Stimulated activated CD4-positive, alpha-beta T cell treated with anti-CD3 and anti-CD28 coated beads, Interleukin-15, amount 100 ng/mL, for 1 hour (primary cell): ENCODE results near the gene SUSD6.
"Not testable (repeated sequence)": the region's sequence is repeated elsewhere in the genome, so short reads cannot be mapped to it uniquely, and the experiment has no call there.

Experiments used
- DNase-seq, 2 donors: peaks; one replicate each; pipeline ENCODE4 v3.0.0-alpha.2; 2020; ENCODE audit warnings: low read depth in 1 of 2, low spot score in 1 of 2

SUSD6 gene

DNA sequence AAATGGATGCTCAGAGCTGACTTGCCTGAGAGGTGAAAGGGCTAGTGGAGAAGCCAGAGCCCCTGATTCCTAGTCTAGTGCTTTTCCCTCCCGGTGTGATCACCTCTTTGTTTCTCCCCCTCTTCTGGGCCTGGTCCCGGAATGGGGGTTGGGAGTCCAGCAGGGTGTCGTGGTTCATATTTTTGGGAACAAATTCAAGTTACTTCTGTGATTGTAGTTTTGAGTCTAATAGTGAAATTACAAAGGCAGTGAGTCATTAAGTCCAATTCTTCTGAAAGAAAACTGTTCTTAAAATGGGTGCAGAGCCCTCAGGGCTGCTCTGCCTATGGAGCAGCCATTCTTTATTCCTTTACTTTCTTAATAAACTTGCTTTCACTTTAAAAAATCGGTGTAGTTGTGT lies 7.6 kb downstream of the SUSD6 start:
- no peak for DNase-seq

DNA sequence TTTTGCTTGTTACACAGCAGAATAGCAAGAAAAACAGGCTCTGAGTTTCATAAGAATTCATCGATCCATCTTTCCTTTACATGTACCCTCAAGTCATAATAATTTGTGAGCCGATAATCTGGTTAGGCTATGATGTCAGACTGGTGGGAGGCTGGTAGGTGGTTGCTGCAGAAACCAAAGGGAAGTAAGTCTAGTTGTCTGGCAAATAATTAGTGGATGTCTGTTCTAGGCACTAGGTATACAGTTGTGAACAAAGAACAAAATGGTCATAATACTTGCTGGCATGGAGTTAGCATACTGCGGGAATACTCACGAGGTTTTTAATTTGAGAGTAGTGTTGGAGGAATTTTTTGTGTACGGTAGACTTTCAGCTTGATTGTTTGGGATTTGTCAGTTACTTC lies 8.8 kb downstream of the SUSD6 start:
- DNase-seq = no peak

DNA sequence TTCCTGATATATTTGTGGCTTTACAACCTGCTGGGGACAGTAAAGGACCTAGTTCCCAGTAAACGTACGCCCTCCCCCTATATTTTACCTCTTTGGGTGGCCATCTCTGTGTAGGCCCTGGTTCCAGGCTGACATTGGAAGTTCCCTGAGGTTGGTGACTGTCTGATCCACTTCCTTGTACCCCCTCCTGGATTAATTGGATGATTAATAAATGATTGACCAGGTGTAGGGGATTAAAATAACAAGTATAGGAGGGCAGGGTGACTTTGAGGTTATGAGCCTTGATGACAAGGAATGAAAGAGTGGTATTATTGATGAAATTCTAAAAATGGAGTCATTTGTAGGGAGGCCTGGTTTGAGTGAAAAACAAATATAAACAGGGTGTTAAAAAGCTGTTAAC lies 9.6 kb downstream of the SUSD6 start:
- no peak for DNase-seq

DNA sequence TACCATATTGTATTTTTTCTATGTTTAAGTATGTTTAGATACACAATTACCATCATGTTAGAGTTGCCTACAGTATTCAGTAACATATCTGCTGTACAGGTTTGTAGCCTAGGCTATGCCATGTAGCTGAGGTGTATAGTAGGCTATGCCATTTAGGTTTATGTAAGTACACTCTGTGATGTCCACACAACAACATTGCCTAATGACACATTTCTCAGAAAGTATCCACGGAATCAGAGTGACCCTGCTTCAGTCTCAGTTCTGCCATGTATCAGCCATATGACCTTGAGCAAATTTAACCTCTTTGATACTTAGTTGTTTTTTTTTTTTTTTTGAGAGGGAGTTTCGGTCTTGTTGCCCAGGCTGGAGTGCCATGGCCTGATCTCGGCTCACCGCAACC lies 12.7 kb downstream of the SUSD6 start:
- no peak for DNase-seq

DNA sequence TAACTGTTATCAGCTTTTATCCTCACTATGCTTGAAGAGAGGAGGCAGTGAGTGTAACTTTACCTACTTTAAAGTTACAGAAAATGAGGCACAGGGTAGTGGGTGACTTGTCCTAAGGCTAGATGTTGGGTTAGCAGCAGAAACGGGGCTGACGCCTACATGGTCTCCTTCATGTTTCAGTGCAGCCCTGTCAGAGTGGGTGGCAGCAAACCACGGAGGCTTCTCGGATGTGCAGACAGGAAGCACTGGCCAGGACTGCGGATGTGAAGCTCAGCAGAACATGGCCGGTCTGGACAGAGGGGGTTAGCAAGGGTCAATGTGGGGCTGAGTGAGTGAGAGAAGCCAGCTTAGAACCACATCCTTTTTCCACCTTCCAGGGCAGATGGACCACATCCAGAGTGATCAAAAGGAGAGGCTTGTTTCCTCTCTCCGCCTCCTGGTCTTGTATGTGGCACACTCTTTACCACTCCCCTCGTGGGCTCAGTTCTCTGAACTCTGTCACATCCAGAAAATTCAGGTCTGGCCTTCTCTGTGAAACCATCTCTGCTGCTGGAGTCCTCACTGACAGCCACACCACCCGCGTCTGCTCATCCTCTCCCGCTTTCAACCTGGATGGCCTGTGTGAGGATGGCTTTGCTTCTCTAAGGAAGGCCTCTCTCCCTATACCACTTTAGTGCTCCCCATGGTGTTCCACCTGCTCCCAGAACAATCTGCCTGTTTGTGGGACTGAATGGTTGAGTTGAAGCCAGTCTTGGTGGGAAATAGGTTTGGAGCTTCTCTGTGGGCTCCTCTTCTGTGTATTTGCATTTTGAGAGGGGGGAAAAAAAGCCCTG lies 14.1 kb downstream of the SUSD6 start:
- peak in 1 of 2 donors; percentile 42 for DNase-seq

DNA sequence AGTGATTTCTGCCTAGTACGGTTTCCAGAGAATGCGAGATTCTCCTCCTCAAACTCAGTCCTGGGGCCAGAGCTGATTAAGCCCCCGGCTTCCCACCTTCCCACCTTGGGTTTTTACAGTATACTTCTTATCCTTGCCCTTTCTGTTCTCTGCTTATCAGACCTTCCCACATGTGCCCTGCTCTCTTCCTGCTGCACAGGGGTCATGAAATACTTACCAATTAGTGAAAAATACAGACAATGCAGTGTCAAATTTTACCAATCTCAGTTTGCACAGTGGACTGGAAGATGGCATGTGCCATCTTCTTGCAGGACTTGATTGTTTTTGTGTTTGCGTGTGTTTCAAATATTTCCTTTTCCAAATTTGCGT lies 14.7 kb downstream of the SUSD6 start:
- DNase-seq = no peak

DNA sequence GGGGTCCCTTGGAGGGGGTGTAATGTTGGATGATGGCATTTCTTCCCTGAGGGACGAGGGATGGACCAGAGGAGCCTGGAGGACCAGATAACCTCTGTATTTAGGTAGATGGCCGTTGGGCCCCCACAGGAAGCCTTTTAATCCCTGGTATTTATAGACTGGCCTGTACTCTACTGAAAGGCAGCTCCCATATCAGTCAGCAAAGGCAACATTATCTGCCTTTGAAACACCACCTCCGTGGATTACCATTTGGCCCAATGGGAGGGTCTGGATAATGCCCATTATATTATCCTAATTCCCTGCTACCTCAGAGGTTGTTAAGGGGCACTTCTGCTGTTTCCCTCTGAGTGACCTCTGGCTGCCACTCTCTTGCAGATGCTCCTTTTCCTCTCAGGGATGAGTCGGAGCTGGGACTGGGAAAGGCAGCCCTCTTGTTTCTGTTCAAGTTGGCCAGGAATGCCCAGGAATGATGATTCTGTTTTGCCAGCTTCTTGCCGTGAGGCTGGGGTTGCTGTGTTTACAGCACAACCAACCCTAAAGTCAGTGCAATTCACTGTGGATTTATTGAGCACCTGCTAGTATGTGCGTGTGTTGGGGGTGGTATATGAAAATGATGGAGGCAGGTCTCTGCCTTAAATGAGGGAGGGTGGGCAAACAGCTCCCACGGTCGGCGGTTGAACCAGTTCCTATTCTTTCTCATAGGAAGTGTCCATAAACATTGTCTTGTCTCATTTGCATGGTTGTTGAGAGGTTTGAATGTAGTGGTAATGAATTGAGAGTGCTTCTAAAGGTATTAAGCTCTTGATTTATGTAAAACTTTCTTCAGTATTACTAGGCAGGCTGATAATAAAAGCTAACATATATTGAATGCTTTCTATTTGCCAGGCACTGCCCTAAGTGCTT lies 18.1 kb downstream of the SUSD6 start:
- DNase-seq = no peak

DNA sequence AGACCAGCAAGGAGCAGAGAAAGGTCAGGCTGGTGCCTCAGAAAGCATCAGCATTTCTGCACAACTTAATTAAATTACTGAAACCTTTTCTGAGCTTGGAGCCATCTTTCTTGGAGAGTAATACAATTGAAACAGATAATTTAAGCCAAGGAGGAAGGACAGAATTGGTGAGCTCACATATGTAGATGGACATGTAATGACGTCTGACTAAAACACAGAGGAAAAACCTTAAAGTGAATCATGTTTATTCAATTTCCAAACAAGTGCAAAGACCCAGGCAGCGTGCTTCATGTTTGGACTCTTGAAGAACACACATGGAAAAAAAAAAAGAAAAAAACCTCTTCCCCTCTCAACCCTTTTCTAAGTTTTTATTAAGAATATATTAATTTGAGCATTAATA lies 19.0 kb downstream of the SUSD6 start:
- no peak for DNase-seq

DNA sequence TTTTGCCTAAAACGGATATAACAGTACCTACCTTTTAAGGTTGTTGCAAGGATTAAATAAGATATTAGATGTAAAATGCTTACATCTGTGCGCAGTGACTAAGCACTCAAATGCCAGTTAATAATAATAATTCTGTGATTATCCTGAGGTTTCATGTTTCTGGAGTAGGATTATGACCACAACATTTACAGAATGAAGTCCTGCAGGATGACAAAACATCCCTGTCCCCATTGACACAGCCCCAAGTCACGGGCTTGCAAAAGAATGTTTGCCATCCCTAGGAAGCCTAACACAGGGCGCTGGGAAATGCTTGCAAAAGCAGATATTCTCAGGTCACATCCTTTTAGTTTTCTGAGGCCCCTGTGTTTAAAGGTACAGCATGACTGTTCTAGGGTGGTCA lies 20.1 kb downstream of the SUSD6 start:
- DNase-seq = no peak

DNA sequence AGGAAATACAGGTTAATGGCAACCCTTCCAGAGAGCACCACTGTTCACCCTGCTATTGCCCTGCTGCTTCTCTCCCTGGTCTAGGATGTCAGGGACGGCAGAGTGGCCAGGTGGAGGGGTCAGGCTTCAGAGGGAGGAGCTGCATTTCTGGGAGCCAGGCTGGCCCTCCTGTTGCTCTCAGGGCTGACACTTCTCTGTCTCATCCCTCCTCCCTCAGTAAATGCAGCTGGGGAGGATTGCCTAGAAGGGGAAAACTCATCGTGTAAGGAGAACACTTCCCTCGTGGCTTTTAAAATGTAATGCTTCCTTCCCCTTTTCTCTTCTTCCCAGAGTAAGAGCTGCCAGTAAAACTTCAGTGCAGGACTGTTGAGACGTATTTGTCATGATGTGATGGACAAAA lies 20.8 kb downstream of the SUSD6 start:
- DNase-seq = no peak

DNA sequence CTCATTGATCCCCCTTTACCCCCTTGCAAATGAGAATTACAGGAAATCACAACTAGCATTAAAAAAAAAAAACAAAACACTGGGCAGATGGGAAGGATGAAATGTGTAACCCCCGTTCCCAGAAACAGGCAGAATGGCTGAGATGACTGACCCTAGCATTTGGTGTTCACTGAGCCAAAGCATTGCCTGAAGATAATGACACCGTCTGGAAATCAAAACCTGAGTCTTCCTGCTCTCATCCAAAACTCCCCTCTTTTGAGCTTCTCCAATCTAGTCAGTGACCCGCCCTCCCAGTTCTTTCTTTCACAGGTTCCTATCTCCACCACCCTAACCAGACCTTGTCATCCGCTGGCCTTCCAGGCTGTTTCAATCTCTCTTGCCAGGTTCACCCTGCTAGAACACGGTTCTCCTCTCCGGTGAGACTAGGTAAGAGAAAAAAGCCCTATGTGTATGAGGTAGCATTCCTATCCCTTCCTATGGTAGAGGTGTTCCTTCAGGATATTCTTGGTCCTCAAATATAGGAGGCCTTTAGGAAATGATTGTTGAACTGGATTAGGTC lies 21.3 kb downstream of the SUSD6 start:
- DNase-seq = no peak

DNA sequence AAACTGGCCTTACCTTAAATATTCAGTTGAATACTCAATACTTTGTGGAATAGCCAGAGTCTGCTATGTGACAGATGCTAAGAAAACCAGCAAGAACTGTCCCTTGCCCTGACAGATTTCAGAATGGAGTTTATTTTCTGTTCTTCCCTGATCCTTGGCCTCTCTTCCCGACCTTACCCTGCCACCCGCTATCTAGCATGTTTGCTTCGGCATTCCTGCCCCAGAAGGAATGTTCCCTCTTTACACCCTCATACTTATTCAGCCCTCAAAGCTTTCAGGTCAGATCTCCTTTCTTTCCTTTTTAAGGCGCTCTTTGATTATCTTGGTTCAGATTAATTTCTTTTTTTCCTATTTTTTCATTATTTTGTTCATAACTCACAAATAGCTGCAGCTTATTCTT lies 21.8 kb downstream of the SUSD6 start:
- no peak for DNase-seq

DNA sequence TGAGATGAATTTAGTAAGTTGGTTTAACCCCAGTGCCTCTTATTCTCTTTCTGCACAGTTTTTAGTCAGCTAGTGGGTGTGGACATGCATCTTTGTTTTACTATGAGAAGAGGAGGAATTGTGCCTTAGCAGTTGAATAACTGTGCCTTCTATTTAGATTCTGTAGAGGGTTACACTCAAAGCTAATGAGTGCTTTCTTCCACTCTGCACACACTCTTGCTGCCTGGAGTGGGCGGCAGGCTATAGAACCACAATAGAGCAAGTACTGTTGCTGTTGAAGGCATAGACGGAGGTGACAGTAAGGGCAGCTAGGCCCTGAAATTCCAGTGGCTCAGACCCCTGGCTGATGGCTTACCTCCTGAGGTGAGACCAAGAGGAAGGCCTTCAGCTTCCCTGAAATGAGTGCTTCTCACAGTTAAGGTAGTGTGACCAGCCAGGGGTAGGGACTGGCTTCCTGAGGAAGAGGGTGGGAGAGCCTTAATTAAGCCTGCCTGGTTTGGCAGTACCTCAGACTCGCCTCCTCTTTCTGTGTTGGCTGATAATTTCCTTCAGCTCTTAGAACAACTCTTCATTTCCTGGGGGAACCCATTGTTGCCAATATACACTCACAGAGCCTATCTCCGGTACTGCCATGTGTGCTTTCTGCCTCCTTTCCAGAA lies 24.7 kb downstream of the SUSD6 start:
- no peak for DNase-seq

DNA sequence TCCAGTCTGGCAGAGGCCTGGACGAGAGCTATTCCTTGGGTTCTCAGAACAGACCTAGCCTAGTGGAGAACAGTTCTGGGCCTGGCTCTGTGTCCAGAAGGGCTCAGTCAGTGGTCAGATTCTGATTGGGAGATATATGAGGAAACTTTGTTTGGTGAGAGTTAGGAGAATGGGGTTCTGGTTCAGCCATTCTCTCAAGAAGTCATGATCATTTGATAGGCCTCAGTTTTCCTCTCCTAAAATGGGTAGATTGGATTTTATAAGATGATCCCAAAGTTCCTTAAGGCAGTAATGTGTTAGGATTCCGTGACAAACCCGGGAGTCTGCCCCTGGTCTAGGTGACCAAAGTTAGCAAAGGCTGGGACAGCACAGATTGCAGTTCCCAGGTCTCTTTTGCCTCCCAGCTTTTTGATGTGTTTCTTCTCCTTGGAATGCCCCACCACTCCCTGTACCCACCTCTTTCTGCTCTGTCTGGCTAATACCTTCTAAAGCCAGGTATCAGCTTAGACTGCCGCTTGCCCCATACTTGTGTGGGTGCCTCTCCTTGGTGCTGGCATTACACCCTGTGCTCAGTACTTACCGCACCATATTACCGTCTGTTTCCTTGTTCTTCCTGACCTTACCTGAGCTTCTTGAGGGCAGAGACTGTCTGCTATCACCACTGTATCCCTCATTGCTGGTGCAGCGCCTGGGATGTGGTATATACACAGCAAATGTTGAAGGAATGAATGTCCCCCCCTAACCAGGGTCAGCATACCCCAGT lies 25.5 kb downstream of the SUSD6 start:
- no peak for DNase-seq

DNA sequence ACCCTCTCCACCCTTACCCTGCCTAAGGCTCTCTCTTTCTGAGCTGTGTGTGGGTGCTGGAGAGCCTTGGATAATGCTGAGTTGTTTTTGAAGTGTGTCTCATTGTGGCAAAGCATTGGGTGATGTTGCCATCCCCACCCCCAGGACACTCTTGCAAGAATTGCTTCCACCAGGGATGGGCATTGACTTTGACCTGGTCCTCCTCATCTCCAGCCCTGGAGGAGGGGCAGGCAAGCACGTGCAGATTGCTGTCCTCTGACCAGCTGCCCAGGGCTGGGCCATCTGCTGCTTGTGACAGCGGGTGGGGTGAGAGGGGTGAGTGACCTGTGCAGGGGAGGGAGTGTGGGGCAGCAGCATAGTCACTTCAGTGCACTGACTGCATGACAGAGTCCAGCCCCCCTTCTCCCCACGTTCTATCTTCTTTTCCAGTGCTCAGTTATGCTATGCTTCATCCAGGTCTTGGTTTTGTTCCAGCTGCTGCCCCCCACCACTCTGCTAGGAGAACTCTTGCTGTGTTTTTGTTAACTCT lies 26.2 kb downstream of the SUSD6 start:
- no peak for DNase-seq

DNA sequence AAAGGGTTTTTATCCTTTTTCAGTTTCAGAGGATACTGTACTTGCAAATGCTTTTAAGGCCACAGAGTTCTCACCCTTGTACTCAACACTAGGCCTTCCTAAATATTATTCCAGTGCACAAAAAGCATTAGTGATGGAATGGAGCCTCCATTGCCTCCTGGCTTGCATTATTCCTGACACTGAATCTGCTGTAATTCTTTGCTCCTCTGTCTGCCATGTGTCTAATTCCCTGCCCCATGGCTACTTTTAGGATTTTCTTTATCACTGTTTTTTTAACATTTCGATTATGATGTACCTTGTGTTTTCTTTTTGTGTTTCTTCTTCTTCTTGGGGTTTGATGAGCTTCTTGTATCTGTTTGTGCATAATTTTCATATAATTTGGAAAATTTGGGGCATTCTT lies 29.5 kb downstream of the SUSD6 start:
- DNase-seq = no peak

DNA sequence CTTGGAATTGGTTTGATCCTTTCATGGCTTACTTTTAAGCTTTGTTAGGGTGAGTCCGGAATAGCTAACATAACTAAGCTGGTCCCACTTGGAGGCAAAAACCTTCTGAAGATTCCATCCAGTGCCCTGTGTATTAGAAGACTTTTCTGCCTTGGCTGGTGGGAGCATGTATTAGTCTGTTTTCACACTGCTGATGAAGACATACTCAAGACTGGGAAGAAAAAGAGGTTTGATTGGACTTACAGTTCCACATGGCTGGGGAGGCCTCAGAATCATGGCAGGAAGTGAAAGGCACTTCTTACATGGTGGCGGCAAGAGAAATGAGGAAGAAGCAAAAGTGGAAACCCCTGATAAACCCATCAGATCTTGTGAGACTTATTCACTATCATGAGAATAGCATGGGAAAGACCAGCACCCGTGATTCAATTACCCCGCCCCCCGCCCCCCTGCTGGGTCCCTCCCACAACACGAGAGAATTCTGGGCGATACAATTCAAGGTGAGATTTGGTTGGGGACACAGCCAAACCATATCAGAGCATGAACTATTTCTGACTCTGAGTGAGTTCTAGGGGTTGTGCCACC lies 30.9 kb downstream of the SUSD6 start:
- DNase-seq = not testable (repeated sequence)

DNA sequence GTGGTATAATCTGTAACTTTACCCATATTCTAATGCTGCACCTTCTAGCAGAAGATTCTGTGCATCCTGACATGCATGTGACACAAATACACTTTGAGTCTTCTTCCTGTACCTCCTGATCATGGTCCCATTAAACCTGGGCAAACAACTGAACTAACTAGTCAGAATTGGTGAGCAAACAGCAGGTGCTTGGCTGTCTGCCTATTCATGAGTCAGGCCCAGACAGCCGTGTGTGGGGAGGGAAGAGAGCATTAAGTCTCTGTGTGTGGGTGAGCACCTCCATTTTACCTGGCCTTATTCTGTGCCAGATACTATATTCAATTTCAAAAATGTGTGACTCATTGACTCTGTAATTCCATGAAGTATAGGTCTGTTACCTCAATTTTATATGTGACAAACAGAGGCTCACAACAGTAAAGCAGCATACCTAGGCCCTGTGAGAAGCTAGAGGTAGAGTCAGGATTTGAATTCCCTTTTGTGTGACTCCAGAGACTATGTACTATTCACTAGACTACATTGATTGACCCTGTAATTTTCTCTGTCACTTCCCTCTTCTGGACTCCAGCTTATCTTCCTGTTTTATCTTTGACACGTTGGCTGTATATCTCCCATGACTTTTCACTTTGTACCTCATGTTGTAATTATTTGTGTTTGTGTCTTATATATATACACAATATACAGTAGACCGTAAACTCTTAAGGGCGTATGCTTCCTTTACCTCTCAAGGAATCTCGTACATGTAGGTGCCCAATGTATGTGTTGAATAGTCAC lies 32.2 kb downstream of the SUSD6 start:
- DNase-seq = peak; percentile 41 to 58

DNA sequence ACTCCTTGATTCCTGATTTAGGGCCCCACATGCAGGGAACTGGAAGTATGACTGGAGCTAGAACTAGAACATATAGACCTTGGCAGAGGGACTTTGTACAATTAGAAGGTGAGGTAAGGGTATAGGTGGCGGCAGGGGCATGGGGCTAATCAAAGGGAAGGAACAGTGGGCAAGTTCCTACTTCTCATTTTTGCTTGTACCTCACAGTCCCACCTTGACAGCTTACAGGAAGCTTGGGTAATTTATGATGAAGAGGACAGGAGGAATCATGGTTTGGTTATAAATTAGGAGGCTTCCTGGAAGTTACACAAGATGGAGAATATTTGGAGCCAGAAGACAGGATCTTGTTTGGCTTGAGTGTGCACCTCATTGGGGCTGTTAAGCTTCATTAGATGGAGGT lies 33.4 kb downstream of the SUSD6 start:
- no peak for DNase-seq
